ENCODE data around the gene RSAD1.

- TF ChIP-seq, protein P1, sequence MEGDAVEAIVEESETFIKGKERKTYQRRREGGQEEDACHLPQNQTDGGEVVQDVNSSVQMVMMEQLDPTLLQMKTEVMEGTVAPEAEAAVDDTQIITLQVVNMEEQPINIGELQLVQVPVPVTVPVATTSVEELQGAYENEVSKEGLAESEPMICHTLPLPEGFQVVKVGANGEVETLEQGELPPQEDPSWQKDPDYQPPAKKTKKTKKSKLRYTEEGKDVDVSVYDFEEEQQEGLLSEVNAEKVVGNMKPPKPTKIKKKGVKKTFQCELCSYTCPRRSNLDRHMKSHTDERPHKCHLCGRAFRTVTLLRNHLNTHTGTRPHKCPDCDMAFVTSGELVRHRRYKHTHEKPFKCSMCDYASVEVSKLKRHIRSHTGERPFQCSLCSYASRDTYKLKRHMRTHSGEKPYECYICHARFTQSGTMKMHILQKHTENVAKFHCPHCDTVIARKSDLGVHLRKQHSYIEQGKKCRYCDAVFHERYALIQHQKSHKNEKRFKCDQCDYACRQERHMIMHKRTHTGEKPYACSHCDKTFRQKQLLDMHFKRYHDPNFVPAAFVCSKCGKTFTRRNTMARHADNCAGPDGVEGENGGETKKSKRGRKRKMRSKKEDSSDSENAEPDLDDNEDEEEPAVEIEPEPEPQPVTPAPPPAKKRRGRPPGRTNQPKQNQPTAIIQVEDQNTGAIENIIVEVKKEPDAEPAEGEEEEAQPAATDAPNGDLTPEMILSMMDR (IDR thresholded peaks at IDR 0.05; ENCODE audit: low read length): no peak
- TF ChIP-seq EZH2 (optimal IDR thresholded peaks at IDR 0.05; ENCODE audit: low read depth, low read length): no peak
These were observed 4.8 kb upstream of the RSAD1 start for GRCh38 chr17:50473901-50474300.
